ENCODE measurements around the gene ZCCHC7. TPM values are rescaled to one million over a fixed set of nuclear protein-coding genes. Genes with fewer than 3 reads are reported as not detected.

The ZCCHC7 gene
- total and polyA plus RNA-seq, 10 of the 15 experiments (the other 5 are each of a cell fraction or from before 2014, with no cell fraction given): 42.9 to 178 (median 53.3) TPM

- TF ChIP-seq CREM (IDR thresholded peaks at IDR 0.05; ENCODE audit: low read depth): peak; percentile 41
- no peak for TF ChIP-seq PAX8 (IDR thresholded peaks at IDR 0.05)
- TF ChIP-seq, protein P1, sequence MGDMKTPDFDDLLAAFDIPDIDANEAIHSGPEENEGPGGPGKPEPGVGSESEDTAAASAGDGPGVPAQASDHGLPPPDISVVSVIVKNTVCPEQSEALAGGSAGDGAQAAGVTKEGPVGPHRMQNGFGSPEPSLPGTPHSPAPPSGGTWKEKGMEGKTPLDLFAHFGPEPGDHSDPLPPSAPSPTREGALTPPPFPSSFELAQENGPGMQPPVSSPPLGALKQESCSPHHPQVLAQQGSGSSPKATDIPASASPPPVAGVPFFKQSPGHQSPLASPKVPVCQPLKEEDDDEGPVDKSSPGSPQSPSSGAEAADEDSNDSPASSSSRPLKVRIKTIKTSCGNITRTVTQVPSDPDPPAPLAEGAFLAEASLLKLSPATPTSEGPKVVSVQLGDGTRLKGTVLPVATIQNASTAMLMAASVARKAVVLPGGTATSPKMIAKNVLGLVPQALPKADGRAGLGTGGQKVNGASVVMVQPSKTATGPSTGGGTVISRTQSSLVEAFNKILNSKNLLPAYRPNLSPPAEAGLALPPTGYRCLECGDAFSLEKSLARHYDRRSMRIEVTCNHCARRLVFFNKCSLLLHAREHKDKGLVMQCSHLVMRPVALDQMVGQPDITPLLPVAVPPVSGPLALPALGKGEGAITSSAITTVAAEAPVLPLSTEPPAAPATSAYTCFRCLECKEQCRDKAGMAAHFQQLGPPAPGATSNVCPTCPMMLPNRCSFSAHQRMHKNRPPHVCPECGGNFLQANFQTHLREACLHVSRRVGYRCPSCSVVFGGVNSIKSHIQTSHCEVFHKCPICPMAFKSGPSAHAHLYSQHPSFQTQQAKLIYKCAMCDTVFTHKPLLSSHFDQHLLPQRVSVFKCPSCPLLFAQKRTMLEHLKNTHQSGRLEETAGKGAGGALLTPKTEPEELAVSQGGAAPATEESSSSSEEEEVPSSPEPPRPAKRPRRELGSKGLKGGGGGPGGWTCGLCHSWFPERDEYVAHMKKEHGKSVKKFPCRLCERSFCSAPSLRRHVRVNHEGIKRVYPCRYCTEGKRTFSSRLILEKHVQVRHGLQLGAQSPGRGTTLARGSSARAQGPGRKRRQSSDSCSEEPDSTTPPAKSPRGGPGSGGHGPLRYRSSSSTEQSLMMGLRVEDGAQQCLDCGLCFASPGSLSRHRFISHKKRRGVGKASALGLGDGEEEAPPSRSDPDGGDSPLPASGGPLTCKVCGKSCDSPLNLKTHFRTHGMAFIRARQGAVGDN (IDR thresholded peaks at IDR 0.05): peak; percentile 93
- TF ChIP-seq SPI1 (IDR thresholded peaks at IDR 0.05; ENCODE audit: borderline replicate concordance, insufficient read depth, low read depth, low read length): peak; percentile 90
- TF ChIP-seq ZBTB33 (IDR thresholded peaks at IDR 0.05): no peak
- TF ChIP-seq CBX5 (IDR thresholded peaks at IDR 0.05; ENCODE audit: low read depth): no peak
- no peak for TF ChIP-seq STAT3 (IDR thresholded peaks at IDR 0.05; ENCODE audit: low read depth, low read length)
- TF ChIP-seq BRCA1 (IDR thresholded peaks at IDR 0.05; ENCODE audit: low read depth, low read length): no peak
- TF ChIP-seq JUNB (IDR thresholded peaks at IDR 0.05): no peak
- peak; percentile 72; the same call in 1 of the 2 replicates for TF ChIP-seq GATAD2B (conservative IDR thresholded peaks at IDR 0.05; ENCODE audit: low read depth)
- TF ChIP-seq TCF12 (IDR thresholded peaks at IDR 0.05; ENCODE audit: low read depth, low read length): 0 out of 2 replicates have a peak, but pooled peaks have one; percentile 54
- TF ChIP-seq, protein P2, sequence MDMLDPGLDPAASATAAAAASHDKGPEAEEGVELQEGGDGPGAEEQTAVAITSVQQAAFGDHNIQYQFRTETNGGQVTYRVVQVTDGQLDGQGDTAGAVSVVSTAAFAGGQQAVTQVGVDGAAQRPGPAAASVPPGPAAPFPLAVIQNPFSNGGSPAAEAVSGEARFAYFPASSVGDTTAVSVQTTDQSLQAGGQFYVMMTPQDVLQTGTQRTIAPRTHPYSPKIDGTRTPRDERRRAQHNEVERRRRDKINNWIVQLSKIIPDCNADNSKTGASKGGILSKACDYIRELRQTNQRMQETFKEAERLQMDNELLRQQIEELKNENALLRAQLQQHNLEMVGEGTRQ (IDR thresholded peaks at IDR 0.05; ENCODE audit: borderline replicate concordance, low read depth, low read length): no peak
- TF ChIP-seq, protein P3, sequence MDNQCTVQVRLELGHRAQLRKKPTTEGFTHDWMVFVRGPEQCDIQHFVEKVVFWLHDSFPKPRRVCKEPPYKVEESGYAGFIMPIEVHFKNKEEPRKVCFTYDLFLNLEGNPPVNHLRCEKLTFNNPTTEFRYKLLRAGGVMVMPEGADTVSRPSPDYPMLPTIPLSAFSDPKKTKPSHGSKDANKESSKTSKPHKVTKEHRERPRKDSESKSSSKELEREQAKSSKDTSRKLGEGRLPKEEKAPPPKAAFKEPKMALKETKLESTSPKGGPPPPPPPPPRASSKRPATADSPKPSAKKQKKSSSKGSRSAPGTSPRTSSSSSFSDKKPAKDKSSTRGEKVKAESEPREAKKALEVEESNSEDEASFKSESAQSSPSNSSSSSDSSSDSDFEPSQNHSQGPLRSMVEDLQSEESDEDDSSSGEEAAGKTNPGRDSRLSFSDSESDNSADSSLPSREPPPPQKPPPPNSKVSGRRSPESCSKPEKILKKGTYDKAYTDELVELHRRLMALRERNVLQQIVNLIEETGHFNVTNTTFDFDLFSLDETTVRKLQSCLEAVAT (IDR thresholded peaks at IDR 0.05): peak; percentile 68; the same call in 1 of the 2 replicates
- TF ChIP-seq ZNF217 (IDR thresholded peaks at IDR 0.05): peak; percentile 81; the same call in 1 of the 2 replicates
- peak; percentile 94 for TF ChIP-seq MEF2A (IDR thresholded peaks at IDR 0.05; ENCODE audit: insufficient read depth, low read depth, low read length)
- no peak for TF ChIP-seq E4F1 (IDR thresholded peaks at IDR 0.05; ENCODE audit: borderline replicate concordance, partially characterized antibody)
- peak; percentile 4 for TF ChIP-seq RELA (IDR thresholded peaks at IDR 0.05; ENCODE audit: borderline replicate concordance, partially characterized antibody)
Observed at GRCh38 chr9:37382161-37382981, 262.0 kb downstream of the ZCCHC7 start (continued).

Data from GM12878 (cell line).